PC-9 (cell line): Measurements from ENCODE around the gene TBCA. TPM values are rescaled to one million over a fixed set of nuclear protein-coding genes. Genes with fewer than 3 reads are reported as not detected.

Experiments used
- BruUV-seq: library from RNA; stranded (reverse); fragments of 400-500 nt; replicated peaks from 2 replicates; lab custom pipeline; 2021; lab: Mats Ljungman, UMichigan
- CTCF ChIA-PET: fragments of 300-600 bp; sonication (Branson Sonifier 250); formaldehyde crosslinking; loops from one replicate; lab custom pipeline; 2022; ENCODE audit warnings: antibody characterized with exemption; lab: Charles Lee
- POLR2A ChIA-PET: fragments of 300-600 bp; sonication (Branson Sonifier 250); formaldehyde crosslinking; loops from one replicate; lab custom pipeline; 2022; ENCODE audit warnings: antibody characterized with exemption; ENCODE audit not compliant: unreplicated experiment; lab: Charles Lee
- DNase-seq, 2 experiments: peaks; one replicate each; pipeline versions ENCODE4 v3.0.0 to v3.0.0-alpha.2; 2015 to 2022; ENCODE audit warnings: mixed read lengths in 1 of 2
- H2AFZ ChIP-seq: fragments of 200-600 bp; sonication (generic); 2 replicates; pipeline ENCODE4 v1.8.1; 2017; ENCODE audit warnings: antibody characterized with exemption
- H3F3A ChIP-seq: fragments of 200-600 bp; sonication (generic); 2 replicates; pipeline ENCODE4 v1.8.1; 2017; ENCODE audit warnings: antibody characterized with exemption, mild to moderate bottlenecking, low read depth; ENCODE audit not compliant: insufficient read depth
- H3K27ac ChIP-seq: fragments of 200-600 bp; sonication (generic); 2 replicates; pipeline ENCODE4 v1.6.1; 2016; ENCODE audit warnings: mixed run types
- H3K27me3 ChIP-seq: fragments of 200-600 bp; sonication (generic); 2 replicates; pipeline ENCODE4 v1.6.1; 2016; ENCODE audit warnings: low read depth, mixed run types; ENCODE audit not compliant: insufficient read depth
- H3K36me3 ChIP-seq: fragments of 200-600 bp; sonication (generic); 2 replicates; pipeline ENCODE4 v1.6.1; 2016; ENCODE audit warnings: low read depth, mixed run types
- H3K4me1 ChIP-seq: fragments of 200-600 bp; sonication (generic); replicated peaks from 2 replicates; pipeline ENCODE4 v1.6.1; 2016; ENCODE audit warnings: mixed run types; ENCODE audit not compliant: insufficient read depth
- H3K4me2 ChIP-seq: fragments of 200-600 bp; sonication (generic); 2 replicates; pipeline ENCODE4 v1.6.1; 2017; ENCODE audit warnings: mixed run types
- H3K4me3 ChIP-seq: fragments of 200-600 bp; sonication (generic); 2 replicates; pipeline ENCODE4 v1.6.1; 2016; ENCODE audit warnings: mixed run types
- H3K79me2 ChIP-seq: fragments of 200-600 bp; sonication (generic); 2 replicates; pipeline ENCODE4 v1.6.1; 2017; ENCODE audit warnings: low read depth, mixed run types
- H3K9me2 ChIP-seq: fragments of 200-600 bp; sonication (generic); 2 replicates; pipeline ENCODE4 v1.8.1; 2017; ENCODE audit warnings: mild to moderate bottlenecking; ENCODE audit not compliant: insufficient read depth
- H3K9me3 ChIP-seq: fragments of 200-600 bp; sonication (generic); 2 replicates; pipeline ENCODE4 v1.8.1; 2016; ENCODE audit warnings: low read depth; ENCODE audit not compliant: insufficient read depth
- H4K20me1 ChIP-seq: fragments of 200-600 bp; sonication (generic); 2 replicates; pipeline ENCODE4 v1.8.1; 2017; ENCODE audit not compliant: insufficient read depth
- CTCF ChIP-seq: fragments of 200-600 bp; sonication (generic); conservative IDR thresholded peaks from 2 replicates; pipeline ENCODE4 v1.6.1; 2017; ENCODE audit warnings: mixed run types, antibody characterized with exemption, mild to moderate bottlenecking, moderate library complexity
- EZH2 ChIP-seq: fragments of 200-600 bp; sonication (generic); IDR thresholded peaks from 2 replicates; pipeline ENCODE4 v1.8.0; 2017; ENCODE audit warnings: antibody characterized with exemption, low read depth
- intact Hi-C: fragments of 100-400 bp; cut with micrococcal nuclease; formaldehyde crosslinking; loops from one replicate; pipeline ENCODE4 v1.10.0; 2022; ENCODE audit not compliant: unreplicated experiment
- total RNA-seq: library from RNA; stranded (reverse); gene quantifications from 2 replicates; pipeline ENCODE4 v1.2.3, GENCODE V29; 2021

TBCA gene
- total RNA-seq, 1 experiment from 2014 or later: 205 TPM

GRCh38 chr5:77650686-77651085 lies 125.5 kb downstream of the TBCA start:
- intact Hi-C loops: no loop called here
- Histone ChIP-seq H2AFZ (no peak overlapping the region), H3K4me1 (no peaks in the 10 kb centered on the region), H3K36me3 (no peaks in the 10 kb centered on the region), H3K79me2 (no peaks in the 10 kb centered on the region), H3F3A (no peaks in the 10 kb centered on the region), H4K20me1 (no peaks in the 10 kb centered on the region), H3K4me3 (no peak overlapping the region), H3K9me3 (no peaks in the 10 kb centered on the region), H3K27me3 (0 out of 2 replicates have a peak, but pooled peaks cover 9% of the 10 kb centered on the region), H3K27ac (no peak overlapping the region), H3K4me2 (no peak overlapping the region), H3K9me2 (no peaks in the 10 kb centered on the region)
- no peak for DNase-seq
- TF ChIP-seq EZH2 (no peak), CTCF (no peak)
- no TSS peak for BruUV-seq
- POLR2A ChIA-PET: no interaction called here
- CTCF ChIA-PET: no interaction called here

- H3F3A ChIP-seq: no peaks in the 10 kb centered on the region
- BruUV-seq: no TSS peak
- no peak overlapping the region for H2AFZ ChIP-seq
- TF ChIP-seq EZH2: no peak
- TF ChIP-seq CTCF: no peak
- CTCF ChIA-PET: no interaction called here
- no peaks in the 10 kb centered on the region for H3K36me3 ChIP-seq
- H3K4me3 ChIP-seq: no peak overlapping the region
- no peaks in the 10 kb centered on the region for H3K79me2 ChIP-seq
- no peak overlapping the region for H3K4me2 ChIP-seq
- H3K4me1 ChIP-seq: no peaks in the 10 kb centered on the region
- POLR2A ChIA-PET: no interaction called here
- H3K27me3 ChIP-seq: 0 out of 2 replicates have a peak, but pooled peaks cover 9% of the 10 kb centered on the region
- intact Hi-C loops: loop anchor here (10.0 kb wide), 1 partner anchor 355 kb away; no protein-coding TSS in a partner anchor
- H3K9me3 ChIP-seq: no peaks in the 10 kb centered on the region
- no peaks in the 10 kb centered on the region for H4K20me1 ChIP-seq
- H3K27ac ChIP-seq: no peak overlapping the region
- no peaks in the 10 kb centered on the region for H3K9me2 ChIP-seq
- no peak for DNase-seq
Measured at GRCh38 chr5:77649776-77650175, 126.4 kb downstream of the TBCA start.

- TF ChIP-seq EZH2 (no peak), CTCF (no peak)
- Histone ChIP-seq H3K79me2 (no peaks in the 10 kb centered on the region), H3K27ac (no peak overlapping the region), H3K4me1 (no peaks in the 10 kb centered on the region), H3F3A (no peaks in the 10 kb centered on the region), H3K4me3 (no peak overlapping the region), H3K9me3 (no peaks in the 10 kb centered on the region), H4K20me1 (no peaks in the 10 kb centered on the region), H3K9me2 (no peaks in the 10 kb centered on the region), H3K36me3 (no peaks in the 10 kb centered on the region), H2AFZ (no peak overlapping the region), H3K27me3 (peaks cover 23% of the 10 kb centered on the region; the same call in 1 of the 2 replicates), H3K4me2 (no peak overlapping the region)
- BruUV-seq: no TSS peak
- ChIA-PET CTCF (no interaction called here), POLR2A (no interaction called here)
- DNase-seq: no peak
- intact Hi-C loops: loop anchor here (10.0 kb wide), 1 partner anchor 359 kb away; no protein-coding TSS in a partner anchor
Measured at GRCh38 chr5:77645995-77646639, 130.0 kb downstream of the TBCA start.
